ENCODE measurements around the gene NALF2. TPM values are rescaled to one million over a fixed set of nuclear protein-coding genes. Genes with fewer than 3 reads are reported as not detected.

NALF2 gene
- polyA plus RNA-seq, 3 donors: not detected

DNA sequence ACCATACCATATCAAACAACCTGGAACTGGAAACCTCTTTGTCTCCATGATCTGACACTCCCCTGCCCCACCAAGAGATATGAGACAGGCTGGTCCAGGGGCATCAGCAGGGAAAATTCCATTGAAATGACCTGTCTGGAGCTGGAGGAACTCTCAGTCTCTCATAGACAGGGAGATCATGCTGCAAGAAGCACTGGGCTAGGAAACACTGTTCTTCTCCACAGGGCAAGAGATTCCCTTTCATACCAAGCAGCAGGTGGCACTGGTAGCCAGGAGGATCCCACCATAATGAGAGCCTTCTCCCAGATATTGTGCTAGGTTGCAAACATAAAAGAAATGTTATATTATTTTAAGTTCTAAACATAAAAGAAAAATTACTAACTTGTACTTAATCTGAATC lies 14.5 kb upstream of the NALF2 start:
- no peaks in the 10 kb centered on the region for H3K9me3 ChIP-seq (replicated peaks in 1 of 2; ENCODE audit: control insufficient read depth in 1 of 2, insufficient read depth in 1 of 2, low read length in 2 of 2)
- no peak overlapping the region for H3K27ac ChIP-seq (ENCODE audit: low read depth in 1 of 2, low read length in 2 of 2)
- no peak overlapping the region for H3K4me2 ChIP-seq (replicated peaks; ENCODE audit: extremely low read depth, low read length, poor library complexity, severe bottlenecking)
- H3K27me3 Mint-ChIP-seq (ENCODE audit: low read depth in 3 of 3): peaks cover 1 to 7% (median 5%) of the 10 kb centered on the region in 3 donors
- no peaks in the 10 kb centered on the region for H4K20me1 ChIP-seq (ENCODE audit: insufficient read depth, low read length)
- H3K4me3 Mint-ChIP-seq: no peak overlapping the region
- H3K36me3 Mint-ChIP-seq: no peaks in the 10 kb centered on the region
- no peak overlapping the region for H2AFZ ChIP-seq (ENCODE audit: insufficient read depth, low read depth, low read length, poor library complexity, severe bottlenecking)
- no peaks in the 10 kb centered on the region for H3K4me1 ChIP-seq (ENCODE audit: control insufficient read depth in 1 of 2, insufficient read depth in 2 of 2, low read length in 2 of 2)
- H3K36me3 ChIP-seq (replicated peaks in 1 of 2; ENCODE audit: control insufficient read depth in 1 of 2, insufficient read depth in 2 of 2, low read length in 2 of 2): no peaks in the 10 kb centered on the region
- TF ChIP-seq, protein P1, sequence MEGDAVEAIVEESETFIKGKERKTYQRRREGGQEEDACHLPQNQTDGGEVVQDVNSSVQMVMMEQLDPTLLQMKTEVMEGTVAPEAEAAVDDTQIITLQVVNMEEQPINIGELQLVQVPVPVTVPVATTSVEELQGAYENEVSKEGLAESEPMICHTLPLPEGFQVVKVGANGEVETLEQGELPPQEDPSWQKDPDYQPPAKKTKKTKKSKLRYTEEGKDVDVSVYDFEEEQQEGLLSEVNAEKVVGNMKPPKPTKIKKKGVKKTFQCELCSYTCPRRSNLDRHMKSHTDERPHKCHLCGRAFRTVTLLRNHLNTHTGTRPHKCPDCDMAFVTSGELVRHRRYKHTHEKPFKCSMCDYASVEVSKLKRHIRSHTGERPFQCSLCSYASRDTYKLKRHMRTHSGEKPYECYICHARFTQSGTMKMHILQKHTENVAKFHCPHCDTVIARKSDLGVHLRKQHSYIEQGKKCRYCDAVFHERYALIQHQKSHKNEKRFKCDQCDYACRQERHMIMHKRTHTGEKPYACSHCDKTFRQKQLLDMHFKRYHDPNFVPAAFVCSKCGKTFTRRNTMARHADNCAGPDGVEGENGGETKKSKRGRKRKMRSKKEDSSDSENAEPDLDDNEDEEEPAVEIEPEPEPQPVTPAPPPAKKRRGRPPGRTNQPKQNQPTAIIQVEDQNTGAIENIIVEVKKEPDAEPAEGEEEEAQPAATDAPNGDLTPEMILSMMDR (IDR thresholded peaks at IDR 0.05): no peak
- intact Hi-C loops (cut with micrococcal nuclease): no loop called here
- H3K27ac Mint-ChIP-seq: no peak overlapping the region
- H3K4me3 ChIP-seq (replicated peaks in 1 of 3; ENCODE audit: low read depth in 2 of 3, low read length in 3 of 3): no peak overlapping the region
- no peaks in the 10 kb centered on the region for H3K4me1 Mint-ChIP-seq
- H3K9me3 Mint-ChIP-seq: peaks cover 0 to 5% (median 0%) of the 10 kb centered on the region in 7 donors
- peaks cover 0 to 5% of the 10 kb centered on the region in 2 donors for H3K27me3 ChIP-seq (ENCODE audit: control insufficient read depth in 2 of 2, insufficient read depth in 2 of 2, low read length in 2 of 2)
- no peak overlapping the region for H3K9ac ChIP-seq (ENCODE audit: insufficient read depth, low read length, poor library complexity, severe bottlenecking)
- no peak for DNase-seq
- no peaks in the 10 kb centered on the region for H3K79me2 ChIP-seq (ENCODE audit: insufficient read depth, low read length)

DNA sequence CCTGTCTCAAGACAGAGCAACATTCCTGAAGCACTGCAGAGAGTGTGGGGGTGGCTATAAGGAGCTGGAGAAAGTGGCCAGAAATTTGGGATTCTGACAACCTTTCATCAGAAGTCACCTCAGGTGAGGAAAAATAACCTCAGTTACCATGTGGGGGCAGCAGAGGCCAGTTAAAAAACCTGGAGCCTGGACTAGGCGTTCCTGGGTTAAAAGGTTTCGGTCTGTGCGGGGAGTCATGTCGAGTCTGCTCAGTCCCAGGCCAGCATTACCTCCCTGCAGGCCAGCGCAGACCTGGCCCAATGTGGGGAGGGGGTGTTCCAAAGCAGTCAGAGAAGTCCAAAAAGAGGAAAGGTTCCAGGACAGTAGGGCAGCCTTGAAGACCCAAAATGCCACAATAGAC lies 10.9 kb upstream of the NALF2 start:
- no peaks in the 10 kb centered on the region for H3K36me3 ChIP-seq (replicated peaks in 1 of 2; ENCODE audit: control insufficient read depth in 1 of 2, insufficient read depth in 2 of 2, low read length in 2 of 2)
- H2AFZ ChIP-seq (ENCODE audit: insufficient read depth, low read depth, low read length, poor library complexity, severe bottlenecking): no peak overlapping the region
- Mint-ChIP-seq H3K4me3 (no peak overlapping the region), H3K9me3 (no peaks in the 10 kb centered on the region), H3K27me3 (ENCODE audit: low read depth in 3 of 3) (peaks cover 6 to 9% (median 7%) of the 10 kb centered on the region in 3 donors), H3K36me3 (no peaks in the 10 kb centered on the region), H3K27ac (no peak overlapping the region), H3K4me1 (no peaks in the 10 kb centered on the region)
- H3K27ac ChIP-seq (ENCODE audit: low read depth in 1 of 2, low read length in 2 of 2): no peak overlapping the region
- 0% methylated on average over 1 of the region's 5 CpGs for WGBS (ENCODE audit: insufficient coverage)
- TF ChIP-seq, protein P1 (IDR thresholded peaks at IDR 0.05): no peak
- H3K4me2 ChIP-seq (replicated peaks; ENCODE audit: extremely low read depth, low read length, poor library complexity, severe bottlenecking): no peak overlapping the region
- H3K9me3 ChIP-seq (replicated peaks in 1 of 2; ENCODE audit: control insufficient read depth in 1 of 2, insufficient read depth in 1 of 2, low read length in 2 of 2): no peaks in the 10 kb centered on the region
- H3K79me2 ChIP-seq (ENCODE audit: insufficient read depth, low read length): no peaks in the 10 kb centered on the region
- no peak overlapping the region for H3K4me3 ChIP-seq (replicated peaks in 1 of 3; ENCODE audit: low read depth in 2 of 3, low read length in 3 of 3)
- H3K4me1 ChIP-seq (ENCODE audit: control insufficient read depth in 1 of 2, insufficient read depth in 2 of 2, low read length in 2 of 2): no peaks in the 10 kb centered on the region
- DNase-seq: no peak
- peaks cover 0 to 5% of the 10 kb centered on the region in 2 donors for H3K27me3 ChIP-seq (ENCODE audit: control insufficient read depth in 2 of 2, insufficient read depth in 2 of 2, low read length in 2 of 2)
- H4K20me1 ChIP-seq (ENCODE audit: insufficient read depth, low read length): no peaks in the 10 kb centered on the region
- intact Hi-C loops (cut with micrococcal nuclease): no loop called here
- H3K9ac ChIP-seq (ENCODE audit: insufficient read depth, low read length, poor library complexity, severe bottlenecking): no peak overlapping the region
